DND-41 (cell line): Measurements from ENCODE around the gene SLC38A8.

Experiments
- CTCF ChIP-seq: IDR thresholded peaks from 2 replicates; pipeline ENCODE4 v1.5.1; 2012; ENCODE audit warnings: borderline replicate concordance, low read length, moderate library complexity, mild to moderate bottlenecking; ENCODE audit not compliant: poor library complexity, severe bottlenecking; ENCODE audit errors: extremely low read depth
- EZH2 ChIP-seq: IDR thresholded peaks from 3 replicates; pipeline ENCODE4 v1.6.1; 2012; ENCODE audit warnings: borderline replicate concordance, low read depth, mild to moderate bottlenecking, moderate library complexity, low read length, inconsistent platforms; ENCODE audit not compliant: severe bottlenecking

- TF ChIP-seq EZH2 (no peak), CTCF (no peak)
These were observed 40.4 kb upstream of the SLC38A8 start for GRCh38 chr16:84082835-84083569.
